Mesodermal cell (in vitro differentiated cells): ENCODE data around the gene MYOZ2.
A peak's percentile ranks its signal among the peaks of the same experiment; 100 is the strongest.
"Not testable (repeated sequence)": the region's sequence is repeated elsewhere in the genome, so short reads cannot be mapped to it uniquely, and the experiment has no call there.

Experiments used
- H3K27ac ChIP-seq: 2 replicates; pipeline ENCODE4 v1.7.0; 2013; ENCODE audit warnings: mild to moderate bottlenecking, low read depth, low read length, moderate library complexity; ENCODE audit not compliant: severe bottlenecking
- H3K36me3 ChIP-seq: 2 replicates; pipeline ENCODE4 v1.7.1; 2013; ENCODE audit warnings: mild to moderate bottlenecking, low read length, moderate library complexity; ENCODE audit not compliant: control insufficient read depth, insufficient read depth
- H3K4me1 ChIP-seq: one replicate; pipeline ENCODE4 v1.7.1; 2013; ENCODE audit warnings: mild to moderate bottlenecking, low read length; ENCODE audit not compliant: insufficient read depth, control insufficient read depth, poor library complexity, severe bottlenecking
- H3K4me3 ChIP-seq: 2 replicates; pipeline ENCODE4 v1.7.0; 2013; ENCODE audit warnings: low read length, control low read depth, mild to moderate bottlenecking; ENCODE audit not compliant: insufficient read depth, poor library complexity, severe bottlenecking; ENCODE audit errors: extremely low read depth
- H3K9me3 ChIP-seq: 2 replicates; pipeline ENCODE4 v1.7.1; 2013; ENCODE audit warnings: mild to moderate bottlenecking, low read length, moderate library complexity; ENCODE audit not compliant: control insufficient read depth
- WGBS, 2 experiments: methylation state at CpG; one replicate each; pipeline ENCODE4 v1.1.5; 2013; ENCODE audit warnings: missing lambda C conversion rate in 2 of 2; ENCODE audit not compliant: insufficient coverage in 2 of 2; 5-methylcytosine and 5-hydroxymethylcytosine counted together

The MYOZ2 gene

DNA sequence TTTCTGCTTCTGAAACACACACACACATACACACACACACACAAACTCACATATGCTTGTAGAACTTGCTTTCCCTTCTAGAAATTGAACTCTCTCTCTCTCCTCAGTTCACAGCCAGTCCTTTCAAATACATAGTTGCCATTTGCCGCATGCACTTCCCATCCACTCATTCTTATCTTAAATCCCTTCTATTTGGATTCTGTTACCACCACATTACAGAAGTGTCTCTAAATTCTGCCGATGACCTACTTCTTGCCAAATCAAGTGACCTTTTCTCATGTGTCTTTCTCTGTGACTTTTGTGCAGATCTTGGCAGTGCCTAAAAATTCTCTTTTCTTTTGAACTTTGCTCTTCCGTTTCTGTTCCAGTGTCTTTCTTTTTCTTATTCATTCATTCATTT is 7.5 kb upstream of the MYOZ2 start:
- Histone ChIP-seq H3K36me3 (no peaks in the 10 kb centered on the region), H3K4me1 (peaks cover 22% of the 10 kb centered on the region), H3K4me3 (no peak overlapping the region), H3K9me3 (no peaks in the 10 kb centered on the region), H3K27ac (no peak overlapping the region)
- WGBS, 2 experiments, result 75 to 94% methylated on average over 2 to 3 of the region's 3 CpGs

DNA sequence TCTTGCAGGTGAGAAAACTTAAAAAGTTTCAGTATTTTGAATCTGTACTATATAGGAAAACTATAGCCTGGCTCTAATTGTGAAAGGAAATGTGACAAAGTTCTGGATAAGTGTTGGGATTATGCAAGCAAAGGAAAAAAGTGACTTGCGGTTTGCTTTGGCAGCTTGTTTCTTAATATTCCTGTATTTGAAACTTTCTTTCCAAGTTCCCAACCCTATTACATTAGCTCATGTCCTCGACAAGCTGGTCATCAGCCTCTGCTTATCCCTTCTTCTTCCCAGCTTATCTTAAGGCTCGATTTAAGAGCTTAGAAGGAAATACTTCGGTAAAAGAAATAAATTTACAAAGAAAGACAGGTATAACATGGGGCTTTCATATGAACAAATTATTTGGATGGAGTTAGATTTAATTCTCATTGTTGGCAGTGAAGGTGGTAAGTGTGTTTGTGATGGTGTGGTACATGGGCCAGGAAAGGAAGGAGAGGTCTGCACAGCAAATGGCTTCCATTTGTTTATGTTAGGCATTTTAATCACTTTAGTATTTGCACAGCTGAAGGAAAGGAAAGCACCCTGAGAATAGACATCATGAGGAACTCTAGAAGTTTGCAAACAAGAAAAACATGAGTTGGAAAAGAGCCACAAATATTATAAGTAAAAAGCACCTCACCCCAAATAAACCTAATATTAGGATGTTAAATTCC is 5.1 kb upstream of the MYOZ2 start:
- no peaks in the 10 kb centered on the region for H3K36me3 ChIP-seq
- H3K4me1 ChIP-seq, result peaks cover 18% of the 10 kb centered on the region
- WGBS, 2 experiments, result 67 to 100% methylated on average over 1 of the region's 4 CpGs
- no peak overlapping the region for H3K27ac ChIP-seq
- no peaks in the 10 kb centered on the region for H3K9me3 ChIP-seq
- no peak overlapping the region for H3K4me3 ChIP-seq

DNA sequence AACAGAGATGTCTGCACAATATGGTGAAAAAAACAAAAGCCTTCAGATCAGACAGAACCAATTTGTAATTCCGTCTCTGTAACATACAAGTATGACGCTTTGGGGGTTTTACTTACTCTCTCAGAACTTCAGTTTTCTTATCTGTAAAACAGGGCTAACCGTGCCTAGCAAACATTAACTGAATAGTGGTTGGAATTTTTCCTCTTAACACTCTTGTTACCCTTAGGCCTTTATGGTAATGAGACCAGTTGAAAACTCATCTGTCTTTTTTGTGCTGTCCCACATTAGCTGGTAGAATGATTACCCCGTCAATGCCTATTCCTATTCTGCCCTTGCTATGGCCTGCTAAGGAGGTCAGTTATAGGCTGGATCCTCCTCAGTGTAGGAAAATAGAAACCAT is 4.5 kb upstream of the MYOZ2 start:
- Histone ChIP-seq H3K4me3 (no peak overlapping the region), H3K27ac (no peak overlapping the region), H3K36me3 (no peaks in the 10 kb centered on the region), H3K4me1 (peaks cover 21% of the 10 kb centered on the region), H3K9me3 (no peaks in the 10 kb centered on the region)
- 100% methylated on average over 1 of the region's 4 CpGs for WGBS, 2 experiments

GRCh38 chr4:119132306-119132705 is 3.3 kb upstream of the MYOZ2 start:
- no peaks in the 10 kb centered on the region for H3K36me3 ChIP-seq
- H3K27ac ChIP-seq, result no peak overlapping the region
- no peaks in the 10 kb centered on the region for H3K9me3 ChIP-seq
- H3K4me3 ChIP-seq, result no peak overlapping the region
- 89 to 93% methylated on average over 4 to 5 of the region's 5 CpGs for WGBS, 2 experiments
- H3K4me1 ChIP-seq, result peaks cover 25% of the 10 kb centered on the region

GRCh38 chr4:119136546-119136945 is 914 bp downstream of the MYOZ2 start:
- no peaks in the 10 kb centered on the region for H3K36me3 ChIP-seq
- H3K27ac ChIP-seq, result no peak overlapping the region
- 83 to 87% methylated on average over 1 to 3 of the region's 3 CpGs for WGBS, 2 experiments
- H3K4me3 ChIP-seq, result no peak overlapping the region
- H3K4me1 ChIP-seq, result peaks cover 41% of the 10 kb centered on the region
- no peaks in the 10 kb centered on the region for H3K9me3 ChIP-seq

DNA sequence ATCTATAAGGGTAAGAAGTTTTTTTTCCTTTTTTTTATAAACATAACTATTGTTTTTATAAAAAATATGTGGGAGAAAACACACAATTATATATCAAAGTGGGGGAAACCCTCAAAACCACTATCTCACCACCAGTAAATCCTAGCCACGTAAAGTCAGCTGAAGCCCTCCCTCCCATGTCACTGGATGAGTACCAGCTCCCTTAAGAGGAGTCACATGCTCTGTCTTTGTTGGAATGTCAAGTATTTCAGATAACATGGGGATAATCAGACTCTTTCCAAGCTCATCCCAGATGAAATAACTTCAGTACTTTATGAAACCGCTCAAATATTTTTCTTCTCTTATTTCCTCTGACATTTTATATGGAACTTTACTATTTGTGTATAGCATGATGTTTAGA is 2.4 kb downstream of the MYOZ2 start:
- no peaks in the 10 kb centered on the region for H3K9me3 ChIP-seq
- H3K4me1 ChIP-seq, result peaks cover 41% of the 10 kb centered on the region
- H3K36me3 ChIP-seq, result no peaks in the 10 kb centered on the region
- no peak overlapping the region for H3K27ac ChIP-seq
- WGBS, 2 experiments, result no CpG with 5 or more reads among the region's 2 CpGs
- H3K4me3 ChIP-seq, result no peak overlapping the region

DNA sequence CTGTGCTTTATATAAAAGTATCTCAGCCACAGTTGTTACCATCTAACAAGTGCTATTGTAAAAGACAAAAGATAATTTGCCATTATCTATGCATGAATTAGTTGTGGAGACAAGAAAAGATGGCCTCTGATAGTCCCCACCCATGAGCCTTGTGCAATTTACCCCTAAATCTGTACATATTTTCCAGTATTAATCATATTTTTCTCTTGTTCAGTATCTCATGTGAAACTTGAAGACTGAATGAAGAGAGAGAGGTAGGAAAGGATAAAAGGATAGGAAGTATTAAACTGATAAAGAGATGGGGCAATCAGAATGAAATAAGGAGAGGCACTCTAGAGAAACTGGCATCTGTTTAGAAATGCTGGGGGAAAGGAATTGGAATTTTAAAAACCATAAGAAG is 3.7 kb downstream of the MYOZ2 start:
- Histone ChIP-seq H3K36me3 (no peaks in the 10 kb centered on the region), H3K27ac (peak overlapping the region; percentile 48), H3K9me3 (no peaks in the 10 kb centered on the region), H3K4me3 (no peak overlapping the region), H3K4me1 (peaks cover 41% of the 10 kb centered on the region)

GRCh38 chr4:119139822-119140252 is 4.2 kb downstream of the MYOZ2 start:
- Histone ChIP-seq H3K9me3 (no peaks in the 10 kb centered on the region), H3K27ac (peak overlapping the region; percentile 48), H3K4me1 (peaks cover 37% of the 10 kb centered on the region), H3K4me3 (no peak overlapping the region), H3K36me3 (no peaks in the 10 kb centered on the region)
- WGBS, 2 experiments, result no CpG with 5 or more reads among the region's 2 CpGs

DNA sequence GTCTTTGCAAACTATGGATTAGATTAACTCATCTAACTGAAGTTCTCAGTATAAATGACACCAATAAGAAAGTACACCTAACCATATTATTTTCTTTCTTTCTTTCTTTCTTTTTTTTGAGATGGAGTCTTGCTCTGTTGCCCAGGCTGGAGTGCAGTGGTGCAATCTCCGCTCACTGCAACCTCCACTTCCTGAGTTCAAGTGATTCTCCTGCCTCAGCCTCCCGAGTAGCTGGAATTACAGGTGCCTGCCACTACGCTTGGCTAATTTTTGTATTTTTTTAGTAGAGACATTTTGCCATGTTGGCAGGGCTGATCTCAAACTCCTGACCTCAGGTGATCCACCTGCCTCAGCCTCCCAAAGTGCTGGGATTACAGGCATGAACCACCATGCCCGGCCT is 5.7 kb downstream of the MYOZ2 start:
- WGBS, 2 experiments, result 100% methylated on average over 1 of the region's 4 CpGs; no CpG with 5 or more reads in 1 of the 2 experiments
- not testable (repeated sequence) for H3K27ac ChIP-seq, H3K4me3 ChIP-seq, H3K9me3 ChIP-seq, H3K36me3 ChIP-seq
- H3K4me1 ChIP-seq, result peaks cover 27% of the 10 kb centered on the region

DNA sequence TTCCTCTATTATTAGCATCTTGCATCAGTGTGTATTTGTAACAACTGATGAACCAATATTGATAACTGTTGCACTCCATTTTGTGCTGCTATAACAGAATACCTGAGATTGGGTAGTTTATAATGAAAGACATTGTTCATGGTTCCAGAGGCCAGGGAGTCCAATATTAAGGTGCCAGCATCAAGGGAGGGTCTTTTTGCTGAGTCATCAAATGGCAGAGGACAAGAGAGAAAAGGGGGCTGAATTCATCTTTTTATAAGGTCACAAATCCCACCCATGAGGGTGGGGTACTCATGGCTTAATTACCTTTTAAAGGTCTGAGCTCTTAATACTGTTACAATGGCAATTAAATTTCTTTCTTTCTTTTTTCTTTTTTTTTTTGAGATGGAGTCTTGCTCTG is 7.2 kb downstream of the MYOZ2 start:
- H3K27ac ChIP-seq, result no peak overlapping the region
- H3K9me3 ChIP-seq, result no peaks in the 10 kb centered on the region
- no peak overlapping the region for H3K4me3 ChIP-seq
- peaks cover 19% of the 10 kb centered on the region for H3K4me1 ChIP-seq
- no peaks in the 10 kb centered on the region for H3K36me3 ChIP-seq

- not testable (repeated sequence) for H3K4me3 ChIP-seq, H3K9me3 ChIP-seq, H3K36me3 ChIP-seq, H3K27ac ChIP-seq
- peaks cover 17% of the 10 kb centered on the region for H3K4me1 ChIP-seq
- 91 to 97% methylated on average over 9 to 10 of the region's 10 CpGs for WGBS, 2 experiments
These were observed 7.7 kb downstream of the MYOZ2 start for GRCh38 chr4:119143341-119143740.
